Activated naive CD8-positive, alpha-beta T cell treated with anti-CD3 and anti-CD28 coated beads, Interleukin-2, amount 10 ng/mL, durations not matched to agents 7 days and 5 days (primary cell): ENCODE results near the gene KRTAP10-2. TPM values are rescaled to one million over a fixed set of nuclear protein-coding genes. Genes with fewer than 3 reads are reported as not detected.
A peak's percentile ranks its signal among the peaks of the same experiment; 100 is the strongest.

Source experiments
- ATAC-seq: fragments of 150-1000 bp; cut with Tn5 transposase; one replicate; pipeline ENCODE4 v1.10.0; 2021; ENCODE audit warnings: low read depth, moderate library complexity
- POLR2A ChIA-PET: fragments of 350-600 bp; sonication (Branson Sonifier 250); formaldehyde crosslinking; loops from one replicate; lab custom pipeline; 2021; ENCODE audit warnings: antibody characterized with exemption; lab: Charles Lee
- DNase-seq: peaks from one replicate; pipeline ENCODE4 v3.0.0; 2021
- H3K27ac Mint-ChIP-seq: one replicate; pipeline ENCODE4 v1.8.0; 2022; ENCODE audit warnings: mild to moderate bottlenecking, mixed read lengths
- H3K27me3 Mint-ChIP-seq: one replicate; pipeline ENCODE4 v1.8.0; 2022; ENCODE audit warnings: mild to moderate bottlenecking, moderate library complexity, mixed read lengths
- H3K36me3 Mint-ChIP-seq: one replicate; pipeline ENCODE4 v1.8.0; 2021; ENCODE audit warnings: mild to moderate bottlenecking, mixed read lengths
- H3K4me1 Mint-ChIP-seq: one replicate; pipeline ENCODE4 v1.8.0; 2021; ENCODE audit warnings: mixed read lengths
- H3K4me3 Mint-ChIP-seq: one replicate; pipeline ENCODE4 v1.8.0; 2022; ENCODE audit warnings: mild to moderate bottlenecking, moderate library complexity, mixed read lengths
- H3K9me3 Mint-ChIP-seq: one replicate; pipeline ENCODE4 v1.8.0; 2021; ENCODE audit warnings: mixed read lengths
- total RNA-seq, 2 experiments: library from RNA; stranded (reverse); gene quantifications; one replicate each; pipeline ENCODE4 v1.2.3, GENCODE V29; 2021

Gene KRTAP10-2
- total RNA-seq, 2 experiments from 2014 or later = not detected

GRCh38 chr21:44519346-44520325, 31.7 kb downstream of the KRTAP10-2 start:
- ATAC-seq (no peak), DNase-seq (peak; percentile 20)
- Mint-ChIP-seq H3K9me3 (no peaks in the 10 kb centered on the region), H3K4me1 (no peaks in the 10 kb centered on the region), H3K27ac (no peak overlapping the region), H3K36me3 (no peaks in the 10 kb centered on the region), H3K4me3 (no peak overlapping the region), H3K27me3 (peaks cover 4% of the 10 kb centered on the region)
- POLR2A ChIA-PET = no interaction called here

- DNase-seq (no peak), ATAC-seq (no peak)
- POLR2A ChIA-PET = no interaction called here
- peaks cover 4% of the 10 kb centered on the region for H3K27me3 Mint-ChIP-seq
- H3K36me3 Mint-ChIP-seq = no peaks in the 10 kb centered on the region
- H3K4me3 Mint-ChIP-seq = no peak overlapping the region
- H3K27ac Mint-ChIP-seq = no peak overlapping the region
- no peaks in the 10 kb centered on the region for H3K9me3 Mint-ChIP-seq
- H3K4me1 Mint-ChIP-seq = no peaks in the 10 kb centered on the region
Observed at GRCh38 chr21:44518686-44519085, 32.6 kb downstream of the KRTAP10-2 start.

GRCh38 chr21:44517175-44517899, 34.0 kb downstream of the KRTAP10-2 start:
- DNase-seq = no peak
- peak overlapping the region; percentile 22 for H3K27ac Mint-ChIP-seq
- H3K4me1 Mint-ChIP-seq = no peaks in the 10 kb centered on the region
- POLR2A ChIA-PET = no interaction called here
- H3K27me3 Mint-ChIP-seq = peaks cover 4% of the 10 kb centered on the region
- H3K9me3 Mint-ChIP-seq = no peaks in the 10 kb centered on the region
- no peak overlapping the region for H3K4me3 Mint-ChIP-seq
- no peaks in the 10 kb centered on the region for H3K36me3 Mint-ChIP-seq
- peak; percentile 23 for ATAC-seq

- POLR2A ChIA-PET = no interaction called here
Observed at GRCh38 chr21:44516828-44517174, 34.5 kb downstream of the KRTAP10-2 start.

GRCh38 chr21:44516342-44516741, 35.0 kb downstream of the KRTAP10-2 start:
- no peaks in the 10 kb centered on the region for H3K9me3 Mint-ChIP-seq
- peaks cover 4% of the 10 kb centered on the region for H3K27me3 Mint-ChIP-seq
- DNase-seq = no peak
- H3K4me3 Mint-ChIP-seq = no peak overlapping the region
- H3K27ac Mint-ChIP-seq = no peak overlapping the region
- ATAC-seq = no peak
- H3K4me1 Mint-ChIP-seq = no peaks in the 10 kb centered on the region
- no peaks in the 10 kb centered on the region for H3K36me3 Mint-ChIP-seq
- POLR2A ChIA-PET = no interaction called here

More at GRCh38 chr21:44516828-44517174, 34.5 kb downstream of the KRTAP10-2 start:
- H3K27me3 Mint-ChIP-seq = peaks cover 4% of the 10 kb centered on the region
- no peak for DNase-seq
- no peaks in the 10 kb centered on the region for H3K9me3 Mint-ChIP-seq
- no peak overlapping the region for H3K4me3 Mint-ChIP-seq
- H3K27ac Mint-ChIP-seq = no peak overlapping the region
- no peaks in the 10 kb centered on the region for H3K4me1 Mint-ChIP-seq
- no peak for ATAC-seq
- no peaks in the 10 kb centered on the region for H3K36me3 Mint-ChIP-seq

- no peak for DNase-seq
- Mint-ChIP-seq H3K27me3 (peaks cover 4% of the 10 kb centered on the region), H3K4me3 (no peak overlapping the region), H3K36me3 (no peaks in the 10 kb centered on the region), H3K4me1 (no peaks in the 10 kb centered on the region), H3K9me3 (no peaks in the 10 kb centered on the region), H3K27ac (no peak overlapping the region)
- POLR2A ChIA-PET = no interaction called here
- no peak for ATAC-seq
Observed at GRCh38 chr21:44515359-44516165, 35.7 kb downstream of the KRTAP10-2 start.

- Mint-ChIP-seq H3K4me1 (no peaks in the 10 kb centered on the region), H3K27me3 (peaks cover 2% of the 10 kb centered on the region)
Observed at GRCh38 chr21:44514746-44515358, 36.5 kb downstream of the KRTAP10-2 start.

GRCh38 chr21:44514218-44514520, 37.1 kb downstream of the KRTAP10-2 start:
- Mint-ChIP-seq H3K9me3 (no peaks in the 10 kb centered on the region), H3K27ac (no peak overlapping the region), H3K27me3 (peaks cover 2% of the 10 kb centered on the region), H3K4me3 (no peak overlapping the region), H3K36me3 (no peaks in the 10 kb centered on the region), H3K4me1 (no peaks in the 10 kb centered on the region)
- ATAC-seq = no peak
- POLR2A ChIA-PET = no interaction called here
- no peak for DNase-seq

More at GRCh38 chr21:44514746-44515358, 36.5 kb downstream of the KRTAP10-2 start:
- no peaks in the 10 kb centered on the region for H3K36me3 Mint-ChIP-seq
- no peak overlapping the region for H3K27ac Mint-ChIP-seq
- DNase-seq (no peak), ATAC-seq (no peak)
- POLR2A ChIA-PET = no interaction called here
- no peak overlapping the region for H3K4me3 Mint-ChIP-seq
- no peaks in the 10 kb centered on the region for H3K9me3 Mint-ChIP-seq

- Mint-ChIP-seq H3K9me3 (no peaks in the 10 kb centered on the region), H3K4me1 (no peaks in the 10 kb centered on the region), H3K27me3 (peaks cover 2% of the 10 kb centered on the region), H3K4me3 (no peak overlapping the region), H3K36me3 (no peaks in the 10 kb centered on the region), H3K27ac (no peak overlapping the region)
- ATAC-seq (no peak), DNase-seq (no peak)
- POLR2A ChIA-PET = no interaction called here
Observed at GRCh38 chr21:44513389-44514217, 37.7 kb downstream of the KRTAP10-2 start.

GRCh38 chr21:44512496-44513388, 38.6 kb downstream of the KRTAP10-2 start:
- Mint-ChIP-seq H3K9me3 (no peaks in the 10 kb centered on the region), H3K27me3 (peaks cover 2% of the 10 kb centered on the region), H3K36me3 (no peaks in the 10 kb centered on the region), H3K4me1 (no peaks in the 10 kb centered on the region), H3K27ac (no peak overlapping the region), H3K4me3 (no peak overlapping the region)
- POLR2A ChIA-PET = no interaction called here
- DNase-seq (no peak), ATAC-seq (no peak)

- Mint-ChIP-seq H3K27ac (no peak overlapping the region), H3K4me1 (no peaks in the 10 kb centered on the region), H3K36me3 (no peaks in the 10 kb centered on the region), H3K4me3 (no peak overlapping the region), H3K27me3 (peaks cover 2% of the 10 kb centered on the region), H3K9me3 (no peaks in the 10 kb centered on the region)
- no peak for ATAC-seq
- POLR2A ChIA-PET = interaction anchor here (0.9 kb wide), 1 partner anchor 290 kb away, joined by 3 read pairs; the partner anchor contains the start of gene UBE2G2
- DNase-seq = no peak
Observed at GRCh38 chr21:44511938-44512275, 39.4 kb downstream of the KRTAP10-2 start.
